ACHN (cell line): ENCODE results near the gene CXCL9.
"Not testable (repeated sequence)": the region's sequence is repeated elsewhere in the genome, so short reads cannot be mapped to it uniquely, and the experiment has no call there.

ENCODE experiments used
- DNase-seq: peaks from one replicate; pipeline ENCODE4 v3.0.0-alpha.2; 2015
- in situ Hi-C: cut with HindIII; loops from 2 replicates; pipeline ENCODE4 v1.10.0; 2017; ENCODE audit warnings: low sequenced_read_pairs, low pct_ligation_motif_present, low pct_unique_long_range_greater_than_20kb

Gene CXCL9

GRCh38 chr4:76017056-76017686, 9.9 kb upstream of the CXCL9 start:
- in situ Hi-C loops, result no loop called here
- DNase-seq, result no peak

- in situ Hi-C loops, result no loop called here
- no peak for DNase-seq
Observed at GRCh38 chr4:76016393-76016792, 9.1 kb upstream of the CXCL9 start.

- in situ Hi-C loops, result no loop called here
Observed at GRCh38 chr4:76013540-76013939, 6.2 kb upstream of the CXCL9 start.

GRCh38 chr4:76012388-76012801, 5.1 kb upstream of the CXCL9 start:
- no peak for DNase-seq

More at GRCh38 chr4:76013540-76013939, 6.2 kb upstream of the CXCL9 start:
- DNase-seq, result no peak

GRCh38 chr4:76011700-76012387, 4.5 kb upstream of the CXCL9 start:
- no peak for DNase-seq
- in situ Hi-C loops, result no loop called here

More at GRCh38 chr4:76012388-76012801, 5.1 kb upstream of the CXCL9 start:
- in situ Hi-C loops, result no loop called here

GRCh38 chr4:76011018-76011670, 3.8 kb upstream of the CXCL9 start:
- in situ Hi-C loops, result no loop called here
- no peak for DNase-seq

- in situ Hi-C loops, result no loop called here
- DNase-seq, result no peak
Observed at GRCh38 chr4:76010576-76010975, 3.3 kb upstream of the CXCL9 start.

- in situ Hi-C loops, result no loop called here
- no peak for DNase-seq
Observed at GRCh38 chr4:76009311-76009710, 2.0 kb upstream of the CXCL9 start.

- in situ Hi-C loops, result no loop called here
- no peak for DNase-seq
Observed at GRCh38 chr4:76003620-76004019, 3.7 kb downstream of the CXCL9 start.

GRCh38 chr4:76003035-76003434, 4.3 kb downstream of the CXCL9 start:
- DNase-seq, result no peak
- in situ Hi-C loops, result no loop called here

- in situ Hi-C loops, result no loop called here
- DNase-seq, result no peak
Observed at GRCh38 chr4:76002176-76002575, 5.1 kb downstream of the CXCL9 start.

- in situ Hi-C loops, result no loop called here
- DNase-seq, result no peak
Observed at GRCh38 chr4:76001700-76002099, 5.6 kb downstream of the CXCL9 start.

- in situ Hi-C loops, result no loop called here
- DNase-seq, result peak; percentile 32
Observed at GRCh38 chr4:76000279-76000678, 7.0 kb downstream of the CXCL9 start.

- in situ Hi-C loops, result not testable (repeated sequence)
Observed at GRCh38 chr4:75998525-75999147, 8.7 kb downstream of the CXCL9 start.

GRCh38 chr4:75997946-75998345, 9.4 kb downstream of the CXCL9 start:
- in situ Hi-C loops, result no loop called here

More at GRCh38 chr4:75998525-75999147, 8.7 kb downstream of the CXCL9 start:
- DNase-seq, result not testable (repeated sequence)

GRCh38 chr4:75997081-75997480, 10.2 kb downstream of the CXCL9 start:
- in situ Hi-C loops, result no loop called here

More at GRCh38 chr4:75997946-75998345, 9.4 kb downstream of the CXCL9 start:
- no peak for DNase-seq

GRCh38 chr4:75995727-75996126, 11.6 kb downstream of the CXCL9 start:
- in situ Hi-C loops, result no loop called here

More at GRCh38 chr4:75997081-75997480, 10.2 kb downstream of the CXCL9 start:
- DNase-seq, result no peak

GRCh38 chr4:75992462-75992861, 14.8 kb downstream of the CXCL9 start:
- no peak for DNase-seq
- in situ Hi-C loops, result no loop called here

More at GRCh38 chr4:75995727-75996126, 11.6 kb downstream of the CXCL9 start:
- peak; percentile 63 for DNase-seq
